22Rv1 (cell line): ENCODE measurements around the gene RBMXL3.
"Not testable (repeated sequence)": the region's sequence is repeated elsewhere in the genome, so short reads cannot be mapped to it uniquely, and the experiment has no call there.

Experiments
- H3K27ac ChIP-seq: fragments of 450-650 bp; 2 replicates; pipeline ENCODE4 v1.5.1; 2017
- CTCF ChIP-seq: fragments of 450-650 bp; IDR thresholded peaks from 2 replicates; pipeline ENCODE4 v1.5.1; 2017; ENCODE audit warnings: mild to moderate bottlenecking
- ZFX ChIP-seq: fragments of 450-650 bp; IDR thresholded peaks from 2 replicates; pipeline ENCODE4 v1.6.1; 2017; ENCODE audit warnings: antibody characterized with exemption, borderline replicate concordance

RBMXL3 gene

GRCh38 chrX:115214151-115214550 lies 24.9 kb downstream of the RBMXL3 start:
- TF ChIP-seq ZFX: no peak
- no peak for TF ChIP-seq CTCF
- no peak overlapping the region for H3K27ac ChIP-seq

GRCh38 chrX:115214605-115215004 lies 25.4 kb downstream of the RBMXL3 start:
- no peak overlapping the region for H3K27ac ChIP-seq
- no peak for TF ChIP-seq ZFX
- TF ChIP-seq CTCF: no peak

- not testable (repeated sequence) for H3K27ac ChIP-seq
Measured at GRCh38 chrX:115217346-115217745, 28.1 kb downstream of the RBMXL3 start.

GRCh38 chrX:115226929-115227328 lies 37.7 kb downstream of the RBMXL3 start:
- no peak overlapping the region for H3K27ac ChIP-seq

GRCh38 chrX:115229337-115230003 lies 40.3 kb downstream of the RBMXL3 start:
- H3K27ac ChIP-seq: no peak overlapping the region
- no peak for TF ChIP-seq CTCF
- no peak for TF ChIP-seq ZFX

More at GRCh38 chrX:115226929-115227328, 37.7 kb downstream of the RBMXL3 start:
- no peak for TF ChIP-seq ZFX
- peak; percentile 42 for TF ChIP-seq CTCF

GRCh38 chrX:115232933-115233496 lies 43.8 kb downstream of the RBMXL3 start:
- TF ChIP-seq ZFX (no peak), CTCF (no peak)
- H3K27ac ChIP-seq: no peak overlapping the region

GRCh38 chrX:115233497-115234455 lies 44.6 kb downstream of the RBMXL3 start, which contains the start of gene LRCH2:
TSS of gene LRCH2 (minus strand) at chrX:115234096. CDS start at chrX:115234041, 55 bp downstream.
- H3K27ac ChIP-seq: no peak within 1 kb of the TSS
- TF ChIP-seq ZFX: no peak
- TF ChIP-seq CTCF: no peak
